ENCODE measurements around the gene GTSE1. TPM values are rescaled to one million over a fixed set of nuclear protein-coding genes. Genes with fewer than 3 reads are reported as not detected.

The GTSE1 gene
- total and polyA plus RNA-seq, 2 donors (not counting 1 experiment from before 2014, with no cell fraction given) = 0.17 to 0.39 TPM

GRCh38 chr22:46269564-46269963, 27.1 kb upstream of the GTSE1 start:
- Histone ChIP-seq H3K9ac (ENCODE audit: low read length) (no peak overlapping the region), H4K20me1 (ENCODE audit: control insufficient read depth, insufficient read depth, low read length, poor library complexity, severe bottlenecking) (no peaks in the 10 kb centered on the region), H3K4me3 (ENCODE audit: control extremely low read depth in 1 of 5, extremely low read depth in 1 of 5, insufficient read depth in 1 of 5, low read depth in 2 of 5, low read length in 4 of 5) (no peak overlapping the region), H3K27me3 (replicated peaks in 1 of 4; ENCODE audit: control extremely low read depth in 1 of 4, control insufficient read depth in 3 of 4, insufficient read depth in 4 of 4, low read length in 3 of 4) (peaks cover 0 to 8% (median 4%) of the 10 kb centered on the region in 4 experiments), H2AFZ (ENCODE audit: insufficient read depth, low read depth, low read length, poor library complexity, severe bottlenecking) (no peak overlapping the region), H3K36me3 (replicated peaks in 1 of 2; ENCODE audit: control extremely low read depth in 1 of 2, control insufficient read depth in 1 of 2, extremely low read depth in 1 of 2, insufficient read depth in 2 of 2, low read length in 1 of 2) (peaks cover 0 to 3% of the 10 kb centered on the region in 2 experiments), H3K4me1 (ENCODE audit: control insufficient read depth in 2 of 2, insufficient read depth in 2 of 2, low read length in 2 of 2) (peaks cover 4 to 8% of the 10 kb centered on the region in 2 donors), H3K79me2 (ENCODE audit: control insufficient read depth, insufficient read depth, low read length) (no peaks in the 10 kb centered on the region), H3K9me3 (ENCODE audit: control extremely low read depth in 1 of 3, control insufficient read depth in 2 of 3, insufficient read depth in 1 of 3, low read length in 2 of 3) (peaks cover 0 to 7% (median 0%) of the 10 kb centered on the region in 3 donors), H3K4me2 (replicated peaks; ENCODE audit: low read depth, low read length, poor library complexity, severe bottlenecking) (no peak overlapping the region), H3K27ac (ENCODE audit: low read length in 2 of 2) (no peak overlapping the region)
- H3K27ac Mint-ChIP-seq = no peak overlapping the region
- POLR2A ChIA-PET = no interaction called here
- ATAC-seq (ENCODE audit: low read depth) = no peak
- H3K27me3 Mint-ChIP-seq = peaks cover 13% of the 10 kb centered on the region
- no peak for TF ChIP-seq CTCF (IDR thresholded peaks at IDR 0.05)
- intact Hi-C loops (cut with micrococcal nuclease) = no loop called here
- 99% methylated on average over 10 of the region's 11 CpGs for WGBS (ENCODE audit: insufficient coverage)
- H3K4me1 Mint-ChIP-seq = peaks cover 10% of the 10 kb centered on the region
- H3K4me3 Mint-ChIP-seq = peak overlapping the region; percentile 77
- CTCF ChIA-PET = interaction anchor here (0.5 to 1.2 kb wide), 3 partner anchors 27 to 263 kb away, joined by 3 to 5 read pairs (median 4); no protein-coding TSS in a partner anchor
- DNase-seq = no peak
- H3K9me3 Mint-ChIP-seq (ENCODE audit: insufficient read depth) = no peaks in the 10 kb centered on the region

- CTCF ChIA-PET = no interaction called here
These were observed 24.5 kb upstream of the GTSE1 start for GRCh38 chr22:46272196-46272595.

More at GRCh38 chr22:46272196-46272595, 24.5 kb upstream of the GTSE1 start:
- no peak overlapping the region for H3K4me3 ChIP-seq (ENCODE audit: control extremely low read depth in 1 of 5, extremely low read depth in 1 of 5, insufficient read depth in 1 of 5, low read depth in 2 of 5, low read length in 4 of 5)
- peaks cover 4 to 8% of the 10 kb centered on the region in 2 donors for H3K4me1 ChIP-seq (ENCODE audit: control insufficient read depth in 2 of 2, insufficient read depth in 2 of 2, low read length in 2 of 2)
- POLR2A ChIA-PET = no interaction called here
- DNase-seq (no peak), ATAC-seq (ENCODE audit: low read depth) (no peak)
- 91% methylated on average over 5 of the region's 8 CpGs for WGBS (ENCODE audit: insufficient coverage)
- peaks cover 0 to 15% of the 10 kb centered on the region in 2 experiments for H3K36me3 ChIP-seq (replicated peaks in 1 of 2; ENCODE audit: control extremely low read depth in 1 of 2, control insufficient read depth in 1 of 2, extremely low read depth in 1 of 2, insufficient read depth in 2 of 2, low read length in 1 of 2)
- Mint-ChIP-seq H3K9me3 (ENCODE audit: insufficient read depth) (no peaks in the 10 kb centered on the region), H3K4me1 (peaks cover 8% of the 10 kb centered on the region), H3K27me3 (no peaks in the 10 kb centered on the region), H3K27ac (no peak overlapping the region), H3K4me3 (no peak overlapping the region)
- H3K27me3 ChIP-seq (replicated peaks in 1 of 4; ENCODE audit: control extremely low read depth in 1 of 4, control insufficient read depth in 3 of 4, insufficient read depth in 4 of 4, low read length in 3 of 4) = no peaks in the 10 kb centered on the region
- H4K20me1 ChIP-seq (ENCODE audit: control insufficient read depth, insufficient read depth, low read length, poor library complexity, severe bottlenecking) = no peaks in the 10 kb centered on the region
- no peak overlapping the region for H3K9ac ChIP-seq (ENCODE audit: low read length)
- H3K9me3 ChIP-seq (ENCODE audit: control extremely low read depth in 1 of 3, control insufficient read depth in 2 of 3, insufficient read depth in 1 of 3, low read length in 2 of 3) = no peaks in the 10 kb centered on the region
- H2AFZ ChIP-seq (ENCODE audit: insufficient read depth, low read depth, low read length, poor library complexity, severe bottlenecking) = no peak overlapping the region
- H3K4me2 ChIP-seq (replicated peaks; ENCODE audit: low read depth, low read length, poor library complexity, severe bottlenecking) = no peak overlapping the region
- no peak overlapping the region for H3K27ac ChIP-seq (ENCODE audit: low read length in 2 of 2)
- no peaks in the 10 kb centered on the region for H3K79me2 ChIP-seq (ENCODE audit: control insufficient read depth, insufficient read depth, low read length)
- intact Hi-C loops (cut with micrococcal nuclease) = no loop called here
- TF ChIP-seq EZH2 (IDR thresholded peaks at IDR 0.05; ENCODE audit: borderline replicate concordance, insufficient read depth, low read depth, low read length, poor library complexity, severe bottlenecking) = no peak
- no peak for TF ChIP-seq CTCF (IDR thresholded peaks at IDR 0.05)

All from B cell (primary cell).